GM21529 (cell line): ENCODE data around the gene INMT.

ENCODE experiments used
- ATAC-seq: cut with Tn5 transposase; IDR thresholded peaks from one replicate; pipeline ENCODE4 v1.9.1; 2021; ENCODE audit not compliant: unreplicated experiment

The INMT gene

GRCh38 chr7:30750683-30751650 lies 968 bp upstream of the INMT start:
- ATAC-seq, result no peak

GRCh38 chr7:30752484-30752883 lies 549 bp downstream of the INMT start:
- ATAC-seq, result no peak

GRCh38 chr7:30752979-30753378 lies 1.0 kb downstream of the INMT start:
- no peak for ATAC-seq

GRCh38 chr7:30754315-30754877 lies 2.5 kb downstream of the INMT start:
- ATAC-seq, result no peak

- no peak for ATAC-seq
Observed at GRCh38 chr7:30755384-30756154, 3.6 kb downstream of the INMT start.

GRCh38 chr7:30757342-30757692 lies 5.4 kb downstream of the INMT start:
- ATAC-seq, result no peak

- ATAC-seq, result no peak
Observed at GRCh38 chr7:30760514-30761213, 8.7 kb downstream of the INMT start.

GRCh38 chr7:30761214-30762156 lies 9.6 kb downstream of the INMT start:
- ATAC-seq, result no peak

GRCh38 chr7:30764030-30764975 lies 12.4 kb downstream of the INMT start:
- ATAC-seq, result peak; percentile 97

- no peak for ATAC-seq
Observed at GRCh38 chr7:30765408-30765807, 13.5 kb downstream of the INMT start.

GRCh38 chr7:30770845-30771173 lies 18.9 kb downstream of the INMT start:
- no peak for ATAC-seq

GRCh38 chr7:30771174-30771879 lies 19.4 kb downstream of the INMT start, which contains the start of gene MINDY4:
Gene MINDY4, plus strand, starts transcription at chr7:30771417. Its CDS starts 77 bp downstream, at chr7:30771494.
- peak; percentile 88 for ATAC-seq

GRCh38 chr7:30771880-30772425 lies 20.0 kb downstream of the INMT start:
- peak; percentile 29 for ATAC-seq

- no peak for ATAC-seq
Observed at GRCh38 chr7:30772984-30773383, 21.0 kb downstream of the INMT start.

GRCh38 chr7:30775992-30776391 lies 24.1 kb downstream of the INMT start:
- no peak for ATAC-seq

- no peak for ATAC-seq
Observed at GRCh38 chr7:30776971-30777370, 25.0 kb downstream of the INMT start.

- no peak for ATAC-seq
Observed at GRCh38 chr7:30778255-30779025, 26.5 kb downstream of the INMT start.
